HL-60 (cell line): Measurements from ENCODE around the gene SMIM24.

Experiments used
- DNase-seq, 2 experiments: peaks; one replicate each; pipeline ENCODE4 v3.0.0-alpha.2; 2010 to 2020; ENCODE audit warnings: low read depth in 1 of 2, low spot score in 1 of 2
- H3K27ac ChIP-seq: fragments of 250-450 bp; sonication (Bioruptor Pico); replicated peaks from 2 replicates; pipeline ENCODE4 v1.5.1; 2020; ENCODE audit warnings: mild to moderate bottlenecking, moderate library complexity
- H3K27me3 ChIP-seq: fragments of 250-450 bp; sonication (Bioruptor Pico); 2 replicates; pipeline ENCODE4 v1.5.1; 2021; ENCODE audit warnings: mild to moderate bottlenecking, moderate library complexity; ENCODE audit not compliant: insufficient read depth, poor library complexity, severe bottlenecking
- H3K4me3 ChIP-seq: replicated peaks from 2 replicates; pipeline ENCODE4 v1.5.1; 2011; ENCODE audit warnings: mild to moderate bottlenecking, control low read depth, low read length; ENCODE audit not compliant: insufficient read depth
- GABPA ChIP-seq: IDR thresholded peaks from 2 replicates; pipeline ENCODE4 v1.6.1; 2012; ENCODE audit warnings: low read depth
- POLR2AphosphoS5 ChIP-seq: IDR thresholded peaks from 2 replicates; pipeline ENCODE4 v1.6.1; 2012; ENCODE audit warnings: low read depth
- SPI1 ChIP-seq: IDR thresholded peaks from 2 replicates; pipeline ENCODE4 v1.6.1; 2012; ENCODE audit warnings: low read depth, mild to moderate bottlenecking, borderline replicate concordance
- TF ChIP-seq, protein P1 (sequence below): IDR thresholded peaks from 2 replicates; pipeline ENCODE4 v1.6.1; 2012; ENCODE audit warnings: low read depth; ENCODE audit not compliant: insufficient replicate concordance
- TF ChIP-seq, protein P2 (sequence below): IDR thresholded peaks from one replicate; pipeline ENCODE4 v1.5.1; 2011; ENCODE audit warnings: low read length, control low read depth, inconsistent platforms; ENCODE audit not compliant: insufficient read depth

SMIM24 gene

DNA sequence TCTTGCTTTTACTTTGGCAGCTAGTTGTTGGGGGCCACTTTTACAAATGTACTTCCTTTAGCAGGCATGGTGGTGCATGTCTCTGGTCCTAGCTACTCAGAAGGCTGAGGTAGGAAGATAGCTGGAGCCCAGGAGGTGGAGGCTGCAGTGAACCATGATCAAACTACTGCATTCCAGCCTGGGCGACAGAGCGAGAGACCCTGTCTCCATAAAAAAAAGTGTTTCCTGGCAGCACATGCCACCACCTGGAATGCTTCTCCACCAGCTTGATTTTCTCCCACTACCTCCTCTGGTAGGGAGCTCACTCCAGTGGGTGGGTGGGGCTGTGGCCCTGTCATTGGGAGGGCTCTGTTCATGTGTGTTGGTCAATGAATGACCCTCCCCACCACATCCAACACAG lies 38.3 kb upstream of the SMIM24 start:
- no peak for DNase-seq
- no peaks in the 10 kb centered on the region for H3K27me3 ChIP-seq
- no peak overlapping the region for H3K4me3 ChIP-seq
- TF ChIP-seq, protein P1, sequence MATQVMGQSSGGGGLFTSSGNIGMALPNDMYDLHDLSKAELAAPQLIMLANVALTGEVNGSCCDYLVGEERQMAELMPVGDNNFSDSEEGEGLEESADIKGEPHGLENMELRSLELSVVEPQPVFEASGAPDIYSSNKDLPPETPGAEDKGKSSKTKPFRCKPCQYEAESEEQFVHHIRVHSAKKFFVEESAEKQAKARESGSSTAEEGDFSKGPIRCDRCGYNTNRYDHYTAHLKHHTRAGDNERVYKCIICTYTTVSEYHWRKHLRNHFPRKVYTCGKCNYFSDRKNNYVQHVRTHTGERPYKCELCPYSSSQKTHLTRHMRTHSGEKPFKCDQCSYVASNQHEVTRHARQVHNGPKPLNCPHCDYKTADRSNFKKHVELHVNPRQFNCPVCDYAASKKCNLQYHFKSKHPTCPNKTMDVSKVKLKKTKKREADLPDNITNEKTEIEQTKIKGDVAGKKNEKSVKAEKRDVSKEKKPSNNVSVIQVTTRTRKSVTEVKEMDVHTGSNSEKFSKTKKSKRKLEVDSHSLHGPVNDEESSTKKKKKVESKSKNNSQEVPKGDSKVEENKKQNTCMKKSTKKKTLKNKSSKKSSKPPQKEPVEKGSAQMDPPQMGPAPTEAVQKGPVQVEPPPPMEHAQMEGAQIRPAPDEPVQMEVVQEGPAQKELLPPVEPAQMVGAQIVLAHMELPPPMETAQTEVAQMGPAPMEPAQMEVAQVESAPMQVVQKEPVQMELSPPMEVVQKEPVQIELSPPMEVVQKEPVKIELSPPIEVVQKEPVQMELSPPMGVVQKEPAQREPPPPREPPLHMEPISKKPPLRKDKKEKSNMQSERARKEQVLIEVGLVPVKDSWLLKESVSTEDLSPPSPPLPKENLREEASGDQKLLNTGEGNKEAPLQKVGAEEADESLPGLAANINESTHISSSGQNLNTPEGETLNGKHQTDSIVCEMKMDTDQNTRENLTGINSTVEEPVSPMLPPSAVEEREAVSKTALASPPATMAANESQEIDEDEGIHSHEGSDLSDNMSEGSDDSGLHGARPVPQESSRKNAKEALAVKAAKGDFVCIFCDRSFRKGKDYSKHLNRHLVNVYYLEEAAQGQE = no peak
- TF ChIP-seq, protein P2, sequence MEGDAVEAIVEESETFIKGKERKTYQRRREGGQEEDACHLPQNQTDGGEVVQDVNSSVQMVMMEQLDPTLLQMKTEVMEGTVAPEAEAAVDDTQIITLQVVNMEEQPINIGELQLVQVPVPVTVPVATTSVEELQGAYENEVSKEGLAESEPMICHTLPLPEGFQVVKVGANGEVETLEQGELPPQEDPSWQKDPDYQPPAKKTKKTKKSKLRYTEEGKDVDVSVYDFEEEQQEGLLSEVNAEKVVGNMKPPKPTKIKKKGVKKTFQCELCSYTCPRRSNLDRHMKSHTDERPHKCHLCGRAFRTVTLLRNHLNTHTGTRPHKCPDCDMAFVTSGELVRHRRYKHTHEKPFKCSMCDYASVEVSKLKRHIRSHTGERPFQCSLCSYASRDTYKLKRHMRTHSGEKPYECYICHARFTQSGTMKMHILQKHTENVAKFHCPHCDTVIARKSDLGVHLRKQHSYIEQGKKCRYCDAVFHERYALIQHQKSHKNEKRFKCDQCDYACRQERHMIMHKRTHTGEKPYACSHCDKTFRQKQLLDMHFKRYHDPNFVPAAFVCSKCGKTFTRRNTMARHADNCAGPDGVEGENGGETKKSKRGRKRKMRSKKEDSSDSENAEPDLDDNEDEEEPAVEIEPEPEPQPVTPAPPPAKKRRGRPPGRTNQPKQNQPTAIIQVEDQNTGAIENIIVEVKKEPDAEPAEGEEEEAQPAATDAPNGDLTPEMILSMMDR = no peak
- TF ChIP-seq GABPA (no peak), SPI1 (no peak), POLR2AphosphoS5 (no peak)
- H3K27ac ChIP-seq = no peak overlapping the region

DNA sequence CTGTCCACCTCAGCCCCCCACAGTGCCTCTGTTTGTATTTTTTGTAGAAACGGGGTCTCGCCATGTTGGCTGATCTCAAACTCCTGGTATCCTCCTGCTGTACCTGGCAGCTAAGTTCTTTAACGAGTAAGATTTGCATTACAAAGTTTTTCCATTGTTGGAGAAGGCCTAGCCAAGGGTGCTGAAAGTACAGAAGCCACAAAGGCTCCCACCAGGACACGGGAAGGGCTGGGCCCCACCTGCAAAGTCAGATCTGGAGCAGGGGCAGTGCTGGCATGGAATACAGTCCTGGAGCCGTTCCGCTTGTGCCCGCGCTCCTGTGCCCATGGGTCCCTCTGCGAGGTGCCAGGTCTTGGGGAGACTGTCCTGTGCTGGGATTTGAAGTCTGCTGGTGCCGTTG lies 37.9 kb upstream of the SMIM24 start:
- TF ChIP-seq SPI1 (no peak), GABPA (no peak), POLR2AphosphoS5 (no peak)
- TF ChIP-seq, protein P2 = no peak
- TF ChIP-seq, protein P1 = no peak
- Histone ChIP-seq H3K4me3 (no peak overlapping the region), H3K27ac (no peak overlapping the region), H3K27me3 (no peaks in the 10 kb centered on the region)
- DNase-seq = no peak

DNA sequence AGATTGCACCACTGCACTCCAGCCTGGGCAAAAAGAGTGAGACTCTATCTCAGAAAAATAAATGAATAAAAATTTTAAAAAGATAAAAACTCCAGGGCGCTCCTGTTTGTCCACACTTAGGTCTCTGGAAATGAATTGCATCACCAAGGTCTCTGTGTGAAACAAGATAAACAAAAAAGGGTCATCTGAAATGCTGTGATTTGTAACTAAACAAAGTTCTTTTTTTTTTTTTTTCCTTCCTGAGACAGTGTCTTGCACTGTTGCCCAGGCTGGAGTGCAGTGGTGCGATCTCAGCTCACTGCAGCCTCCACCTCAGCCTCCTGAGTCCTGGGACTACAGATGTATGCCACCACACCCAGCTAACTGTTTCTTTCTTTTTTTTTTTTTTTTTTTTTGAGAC lies 37.3 kb upstream of the SMIM24 start:
- H3K4me3 ChIP-seq = no peak overlapping the region
- no peak overlapping the region for H3K27ac ChIP-seq
- TF ChIP-seq, protein P2 = no peak
- TF ChIP-seq SPI1 (no peak), POLR2AphosphoS5 (no peak), GABPA (no peak)
- TF ChIP-seq, protein P1 = no peak

More for the DNA sequence above, 37.3 kb upstream of the SMIM24 start:
- DNase-seq = no peak
- H3K27me3 ChIP-seq = no peaks in the 10 kb centered on the region
